Lower leg skin (tissue), 4 donors: ENCODE results near the gene EFCC1. TPM values are rescaled to one million over a fixed set of nuclear protein-coding genes. Genes with fewer than 3 reads are reported as not detected.

Experiments
- DNase-seq, 2 donors: peaks; one replicate each; pipeline ENCODE4 v3.0.0-alpha.2; 2019; ENCODE audit warnings: low spot score in 2 of 2
- H3K4me3 ChIP-seq: fragments of 200-600 bp; sonication (generic); 2 replicates; pipeline ENCODE4 v1.5.1; 2017; ENCODE audit warnings: mild to moderate bottlenecking, low read depth; ENCODE audit not compliant: poor library complexity, severe bottlenecking
- CTCF ChIP-seq, 3 donors: fragments of 450-650 bp; IDR thresholded peaks; one replicate each; pipeline ENCODE4 v1.5.1; 2016; ENCODE audit warnings: antibody characterized with exemption in 3 of 3, mild to moderate bottlenecking in 3 of 3, moderate library complexity in 2 of 3
- POLR2A ChIP-seq, 2 donors: fragments of 450-650 bp; IDR thresholded peaks; one replicate each; pipeline ENCODE4 v1.6.1; 2016 to 2017; ENCODE audit warnings: antibody characterized with exemption in 2 of 2, mild to moderate bottlenecking in 1 of 2, moderate library complexity in 1 of 2
- WGBS, 2 donors: methylation state at CpG; one replicate each; pipeline ENCODE4 v1.1.5; 2018; 5-methylcytosine and 5-hydroxymethylcytosine counted together
- intact Hi-C: fragments of 100-400 bp; cut with DNase I; formaldehyde crosslinking; loops from one replicate; pipeline ENCODE4 v1.15.0; 2023; ENCODE audit warnings: low total_unique reads
- total RNA-seq, 4 donors: library from RNA; depleted of rRNA; stranded (reverse); fragments of >200 nt; gene quantifications; one replicate each; pipeline ENCODE4 v1.1.0, GENCODE V29; 2016

The EFCC1 gene
- 1 to 10 TPM in 3 of 4 donors, under 1 TPM in 1; 0.80 to 3.0 (median 2.2) TPM for total RNA-seq

GRCh38 chr3:129001101-129001805, at the start of gene EFCC1:
Gene EFCC1, plus strand, starts transcription at chr3:129001304. Its CDS starts 325 bp downstream, at chr3:129001629.
- TF ChIP-seq CTCF (IDR thresholded peaks at IDR 0.05) (no peak), POLR2A (IDR thresholded peaks at IDR 0.05) (no peak)
- intact Hi-C loops = no loop called here
- WGBS, 2 donors = 0 to 5% methylated on average over 30 to 71 of the region's 74 CpGs
- H3K4me3 ChIP-seq = peak within 1 kb of the TSS; percentile 25
- DNase-seq = peak in 1 of 2 donors; percentile 94

GRCh38 chr3:128956440-128956839, 44.7 kb upstream of the EFCC1 start:
- H3K4me3 ChIP-seq = no peak overlapping the region
- WGBS, 2 donors = 98 to 100% methylated on average over 2 of the region's 2 CpGs
- TF ChIP-seq CTCF (IDR thresholded peaks at IDR 0.05) = no peak
- no peak for TF ChIP-seq POLR2A (IDR thresholded peaks at IDR 0.05)
- intact Hi-C loops = no loop called here
- DNase-seq = no peak

- intact Hi-C loops = no loop called here
- no peak for DNase-seq
- no peak overlapping the region for H3K4me3 ChIP-seq
- no peak for TF ChIP-seq CTCF (IDR thresholded peaks at IDR 0.05)
- no peak for TF ChIP-seq POLR2A (IDR thresholded peaks at IDR 0.05)
- WGBS, 2 donors = 83 to 89% methylated on average over 9 of the region's 9 CpGs
Measured at GRCh38 chr3:128965280-128965679, 35.8 kb upstream of the EFCC1 start.

GRCh38 chr3:128965818-128966217, 35.3 kb upstream of the EFCC1 start:
- no peak for DNase-seq
- no peak overlapping the region for H3K4me3 ChIP-seq
- intact Hi-C loops = no loop called here
- WGBS, 2 donors = 62 to 64% methylated on average over 3 of the region's 3 CpGs
- TF ChIP-seq CTCF (IDR thresholded peaks at IDR 0.05) = no peak
- TF ChIP-seq POLR2A (IDR thresholded peaks at IDR 0.05) = no peak

- no peak for DNase-seq
- H3K4me3 ChIP-seq = no peak overlapping the region
- 71 to 80% methylated on average over 6 of the region's 6 CpGs for WGBS, 2 donors
- intact Hi-C loops = no loop called here
- no peak for TF ChIP-seq CTCF (IDR thresholded peaks at IDR 0.05)
- no peak for TF ChIP-seq POLR2A (IDR thresholded peaks at IDR 0.05)
Measured at GRCh38 chr3:128967748-128968355, 33.3 kb upstream of the EFCC1 start.
